ENCODE measurements around the gene WWOX.
A peak's percentile ranks its signal among the peaks of the same experiment; 100 is the strongest.

Gene WWOX

GRCh38 chr16:78117391-78117790, 17.9 kb downstream of the WWOX start:
- TF ChIP-seq RARB (CRISPR knock-in tag; IDR thresholded peaks at IDR 0.05) (no peak), ZNF565 (CRISPR knock-in tag; conservative IDR thresholded peaks at IDR 0.05; ENCODE audit: low read depth) (no peak), ZNF8 (CRISPR knock-in tag; IDR thresholded peaks at IDR 0.05) (no peak), ZC3H10 (CRISPR knock-in tag; IDR thresholded peaks at IDR 0.05) (no peak), PPARA (CRISPR knock-in tag; IDR thresholded peaks at IDR 0.05; ENCODE audit: borderline replicate concordance) (no peak), TSHZ2 (CRISPR knock-in tag; IDR thresholded peaks at IDR 0.05) (no peak), TOX (CRISPR knock-in tag; IDR thresholded peaks at IDR 0.05; ENCODE audit: borderline replicate concordance) (no peak), ZFP3 (CRISPR knock-in tag; IDR thresholded peaks at IDR 0.05) (no peak)
- ATAC-seq, result no peak

- TF ChIP-seq ZNF565 (CRISPR knock-in tag; conservative IDR thresholded peaks at IDR 0.05; ENCODE audit: low read depth), result no peak
- TF ChIP-seq ARNTL (CRISPR knock-in tag; IDR thresholded peaks at IDR 0.05; ENCODE audit: borderline replicate concordance, low read depth), result no peak
- no peak for TF ChIP-seq RARB (CRISPR knock-in tag; IDR thresholded peaks at IDR 0.05)
- TF ChIP-seq POU6F1 (CRISPR knock-in tag; IDR thresholded peaks at IDR 0.05; ENCODE audit: borderline replicate concordance, low read depth), result no peak
- no peak for TF ChIP-seq ESRRG (CRISPR knock-in tag; IDR thresholded peaks at IDR 0.05)
- no peak for TF ChIP-seq ZNF70 (CRISPR knock-in tag; IDR thresholded peaks at IDR 0.05)
- no peak for TF ChIP-seq BACH2 (CRISPR knock-in tag; IDR thresholded peaks at IDR 0.05; ENCODE audit: borderline replicate concordance)
- no peak for TF ChIP-seq PATZ1 (CRISPR knock-in tag; IDR thresholded peaks at IDR 0.05; ENCODE audit: borderline replicate concordance)
- no peak for TF ChIP-seq TOX (CRISPR knock-in tag; IDR thresholded peaks at IDR 0.05; ENCODE audit: borderline replicate concordance)
- no peak for TF ChIP-seq TCF4 (CRISPR knock-in tag; IDR thresholded peaks at IDR 0.05; ENCODE audit: borderline replicate concordance)
- no peak for ATAC-seq
These were observed 19.1 kb downstream of the WWOX start for GRCh38 chr16:78118469-78119025.

- TF ChIP-seq ARNTL (CRISPR knock-in tag; IDR thresholded peaks at IDR 0.05; ENCODE audit: borderline replicate concordance, low read depth) (no peak), ZFP3 (CRISPR knock-in tag; IDR thresholded peaks at IDR 0.05) (no peak), TOX (CRISPR knock-in tag; IDR thresholded peaks at IDR 0.05; ENCODE audit: borderline replicate concordance) (no peak)
- ATAC-seq, result peak; percentile 86
These were observed 23.4 kb downstream of the WWOX start for GRCh38 chr16:78122774-78123315.

GRCh38 chr16:78125112-78125844, 25.8 kb downstream of the WWOX start:
- no peak for ATAC-seq
- TF ChIP-seq BACH2 (CRISPR knock-in tag; IDR thresholded peaks at IDR 0.05; ENCODE audit: borderline replicate concordance) (no peak), ZFP3 (CRISPR knock-in tag; IDR thresholded peaks at IDR 0.05) (no peak), ESRRG (CRISPR knock-in tag; IDR thresholded peaks at IDR 0.05) (no peak), ARNTL (CRISPR knock-in tag; IDR thresholded peaks at IDR 0.05; ENCODE audit: borderline replicate concordance, low read depth) (no peak), POU6F1 (CRISPR knock-in tag; IDR thresholded peaks at IDR 0.05; ENCODE audit: borderline replicate concordance, low read depth) (no peak), TSHZ2 (CRISPR knock-in tag; IDR thresholded peaks at IDR 0.05) (no peak), TOX (CRISPR knock-in tag; IDR thresholded peaks at IDR 0.05; ENCODE audit: borderline replicate concordance) (no peak), ZNF8 (CRISPR knock-in tag; IDR thresholded peaks at IDR 0.05) (no peak), CSRNP3 (CRISPR knock-in tag; IDR thresholded peaks at IDR 0.05) (no peak), CREB5 (CRISPR knock-in tag; IDR thresholded peaks at IDR 0.05; ENCODE audit: low read depth) (no peak), CSDC2 (CRISPR knock-in tag; IDR thresholded peaks at IDR 0.05) (no peak), ZNF70 (CRISPR knock-in tag; IDR thresholded peaks at IDR 0.05) (no peak)

Data from SK-N-SH treated with all-trans-retinoic acid at 6 μM for 48 hours (cell line).